Measurements from ENCODE around the gene GJA5. TPM values are rescaled to one million over a fixed set of nuclear protein-coding genes. Genes with fewer than 3 reads are reported as not detected.

GJA5 gene
- total and polyA plus RNA-seq, 9 donors, result 1.4 to 27.5 (median 6.8) TPM

DNA sequence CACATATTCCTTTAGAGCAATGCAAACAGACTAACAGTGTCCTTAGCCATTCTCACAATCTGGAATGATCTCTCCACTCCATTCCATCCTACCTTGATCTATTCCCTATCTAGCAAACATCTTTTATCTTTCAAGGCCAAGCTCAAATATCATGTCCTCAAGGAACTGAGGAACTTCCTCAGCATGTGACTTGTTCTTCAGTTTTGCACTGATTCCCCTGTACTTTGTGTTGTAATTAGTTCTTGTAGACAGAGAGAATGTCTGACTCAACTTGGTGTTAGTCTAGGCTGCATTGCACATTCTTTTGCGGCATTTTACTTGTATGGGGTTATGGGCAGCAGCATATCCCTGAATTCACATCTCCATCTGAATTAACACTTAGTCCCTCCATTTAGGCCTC, 31.5 kb upstream of the GJA5 start:
- 95 to 100% (median 100%) methylated on average over 1 of the region's 1 CpG for WGBS, 3 donors
- Histone ChIP-seq H3K9me3 (no peaks in the 10 kb centered on the region), H3K36me3 (no peaks in the 10 kb centered on the region), H3K27me3 (no peaks in the 10 kb centered on the region), H3K4me1 (ENCODE audit: insufficient read depth) (no peaks in the 10 kb centered on the region), H3K4me3 (no peak overlapping the region), H3K27ac (no peak overlapping the region)
- no peak for DNase-seq
- intact Hi-C loops (cut with DNase I), result no loop called here
- TF ChIP-seq POLR2A (IDR thresholded peaks at IDR 0.05) (no peak), EP300 (IDR thresholded peaks at IDR 0.05) (no peak)
- TF ChIP-seq, protein P1, sequence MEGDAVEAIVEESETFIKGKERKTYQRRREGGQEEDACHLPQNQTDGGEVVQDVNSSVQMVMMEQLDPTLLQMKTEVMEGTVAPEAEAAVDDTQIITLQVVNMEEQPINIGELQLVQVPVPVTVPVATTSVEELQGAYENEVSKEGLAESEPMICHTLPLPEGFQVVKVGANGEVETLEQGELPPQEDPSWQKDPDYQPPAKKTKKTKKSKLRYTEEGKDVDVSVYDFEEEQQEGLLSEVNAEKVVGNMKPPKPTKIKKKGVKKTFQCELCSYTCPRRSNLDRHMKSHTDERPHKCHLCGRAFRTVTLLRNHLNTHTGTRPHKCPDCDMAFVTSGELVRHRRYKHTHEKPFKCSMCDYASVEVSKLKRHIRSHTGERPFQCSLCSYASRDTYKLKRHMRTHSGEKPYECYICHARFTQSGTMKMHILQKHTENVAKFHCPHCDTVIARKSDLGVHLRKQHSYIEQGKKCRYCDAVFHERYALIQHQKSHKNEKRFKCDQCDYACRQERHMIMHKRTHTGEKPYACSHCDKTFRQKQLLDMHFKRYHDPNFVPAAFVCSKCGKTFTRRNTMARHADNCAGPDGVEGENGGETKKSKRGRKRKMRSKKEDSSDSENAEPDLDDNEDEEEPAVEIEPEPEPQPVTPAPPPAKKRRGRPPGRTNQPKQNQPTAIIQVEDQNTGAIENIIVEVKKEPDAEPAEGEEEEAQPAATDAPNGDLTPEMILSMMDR (IDR thresholded peaks at IDR 0.05), result no peak

GRCh38 chr1:147787765-147788164, 27.4 kb upstream of the GJA5 start:
- Histone ChIP-seq H3K9me3 (no peaks in the 10 kb centered on the region), H3K4me3 (no peak overlapping the region), H3K4me1 (ENCODE audit: insufficient read depth) (no peaks in the 10 kb centered on the region), H3K27me3 (no peaks in the 10 kb centered on the region), H3K36me3 (no peaks in the 10 kb centered on the region), H3K27ac (no peak overlapping the region)
- no peak for DNase-seq
- TF ChIP-seq, protein P1 (IDR thresholded peaks at IDR 0.05), result no peak
- no peak for TF ChIP-seq EP300 (IDR thresholded peaks at IDR 0.05)
- TF ChIP-seq POLR2A (IDR thresholded peaks at IDR 0.05), result no peak
- 76 to 87% (median 82%) methylated on average over 2 of the region's 2 CpGs for WGBS, 3 donors
- intact Hi-C loops (cut with DNase I), result no loop called here

GRCh38 chr1:147786536-147786935, 26.1 kb upstream of the GJA5 start:
- no peak overlapping the region for H3K27ac ChIP-seq
- TF ChIP-seq, protein P1 (IDR thresholded peaks at IDR 0.05), result no peak
- TF ChIP-seq EP300 (IDR thresholded peaks at IDR 0.05) (no peak), POLR2A (IDR thresholded peaks at IDR 0.05) (no peak)
- H3K9me3 ChIP-seq, result no peaks in the 10 kb centered on the region
- no peaks in the 10 kb centered on the region for H3K27me3 ChIP-seq
- H3K4me1 ChIP-seq (ENCODE audit: insufficient read depth), result no peaks in the 10 kb centered on the region
- no peak for DNase-seq
- H3K4me3 ChIP-seq, result no peak overlapping the region
- intact Hi-C loops (cut with DNase I), result no loop called here
- H3K36me3 ChIP-seq, result no peaks in the 10 kb centered on the region
- 8 to 21% (median 11%) methylated on average over 3 of the region's 3 CpGs for WGBS, 3 donors

- H3K27ac ChIP-seq, result no peak overlapping the region
- intact Hi-C loops (cut with DNase I), result no loop called here
- 42 to 52% (median 45%) methylated on average over 7 of the region's 7 CpGs for WGBS, 3 donors
Observed at GRCh38 chr1:147785794-147786506, 25.5 kb upstream of the GJA5 start.

More at GRCh38 chr1:147785794-147786506, 25.5 kb upstream of the GJA5 start:
- no peaks in the 10 kb centered on the region for H3K36me3 ChIP-seq
- no peaks in the 10 kb centered on the region for H3K9me3 ChIP-seq
- DNase-seq, result no peak
- no peaks in the 10 kb centered on the region for H3K27me3 ChIP-seq
- no peaks in the 10 kb centered on the region for H3K4me1 ChIP-seq (ENCODE audit: insufficient read depth)
- no peak for TF ChIP-seq EP300 (IDR thresholded peaks at IDR 0.05)
- TF ChIP-seq, protein P1 (IDR thresholded peaks at IDR 0.05), result no peak
- no peak for TF ChIP-seq POLR2A (IDR thresholded peaks at IDR 0.05)
- no peak overlapping the region for H3K4me3 ChIP-seq
